Hippocampal formation (tissue), 2 donors: Measurements from ENCODE around the gene KLHDC7B.

Experiments used
- DNase-seq, 2 donors: peaks; one replicate each; lab custom pipeline; 2025; lab: John Stamatoyannopoulos, UW

Gene KLHDC7B

DNA sequence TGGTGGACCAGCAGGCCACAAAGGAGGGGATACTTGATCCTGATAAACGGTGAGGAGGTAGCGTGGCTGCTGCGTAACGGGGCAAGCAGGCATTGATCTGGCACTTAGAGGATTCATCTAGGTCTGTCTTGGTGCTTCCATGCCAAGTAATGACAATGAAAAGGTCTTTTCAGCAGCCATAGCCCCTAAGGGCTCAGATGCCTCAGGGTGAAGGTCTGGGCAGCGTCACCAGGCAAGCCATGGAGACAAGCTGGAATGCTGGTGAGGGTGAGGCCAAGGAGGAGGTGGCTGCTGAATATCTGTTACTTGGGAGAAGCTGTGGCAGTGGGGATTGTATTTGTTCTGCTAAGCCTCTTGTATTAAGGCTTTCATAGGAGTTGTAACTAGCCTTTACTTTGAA, 41.7 kb downstream of the KLHDC7B start:
- no peak for DNase-seq

DNA sequence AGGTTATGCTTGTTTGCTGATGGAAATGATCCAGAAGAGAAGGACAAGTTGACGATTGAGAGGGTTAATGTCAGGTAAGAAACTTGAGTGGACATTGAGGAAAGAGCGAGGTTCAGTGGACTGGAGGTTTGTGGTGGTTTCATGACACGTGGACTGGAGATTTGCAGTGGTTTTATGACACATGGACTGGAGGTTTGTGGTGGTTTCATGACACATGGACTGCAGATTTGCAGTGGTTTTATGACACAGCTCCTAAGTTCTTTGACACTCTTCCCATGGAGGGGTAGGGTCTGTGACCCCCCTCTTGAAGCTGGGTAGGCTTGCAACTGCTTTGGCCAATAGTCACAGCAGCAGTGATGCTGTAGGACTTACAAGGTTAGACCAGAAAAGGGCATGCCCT, 49.5 kb downstream of the KLHDC7B start:
- DNase-seq: no peak

DNA sequence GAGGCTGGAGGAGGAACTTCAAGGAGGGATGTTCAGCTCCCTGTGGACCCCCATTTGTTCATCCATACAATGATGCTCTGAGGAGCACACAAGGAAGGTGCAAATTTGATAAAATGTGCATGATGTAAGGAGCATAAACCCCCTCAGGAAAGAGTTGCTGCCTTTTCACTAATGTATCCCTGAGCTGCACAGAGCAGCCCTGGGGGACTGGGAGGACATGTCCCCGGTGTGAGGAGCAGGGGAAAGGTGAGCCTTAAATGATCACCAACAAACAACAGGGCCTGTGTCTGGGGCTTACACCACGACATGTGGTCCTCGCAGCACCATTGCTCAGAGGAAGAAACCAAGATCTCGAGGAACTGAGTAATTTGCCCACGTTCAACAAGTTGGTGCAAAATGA, 51.4 kb downstream of the KLHDC7B start:
- DNase-seq: no peak

DNA sequence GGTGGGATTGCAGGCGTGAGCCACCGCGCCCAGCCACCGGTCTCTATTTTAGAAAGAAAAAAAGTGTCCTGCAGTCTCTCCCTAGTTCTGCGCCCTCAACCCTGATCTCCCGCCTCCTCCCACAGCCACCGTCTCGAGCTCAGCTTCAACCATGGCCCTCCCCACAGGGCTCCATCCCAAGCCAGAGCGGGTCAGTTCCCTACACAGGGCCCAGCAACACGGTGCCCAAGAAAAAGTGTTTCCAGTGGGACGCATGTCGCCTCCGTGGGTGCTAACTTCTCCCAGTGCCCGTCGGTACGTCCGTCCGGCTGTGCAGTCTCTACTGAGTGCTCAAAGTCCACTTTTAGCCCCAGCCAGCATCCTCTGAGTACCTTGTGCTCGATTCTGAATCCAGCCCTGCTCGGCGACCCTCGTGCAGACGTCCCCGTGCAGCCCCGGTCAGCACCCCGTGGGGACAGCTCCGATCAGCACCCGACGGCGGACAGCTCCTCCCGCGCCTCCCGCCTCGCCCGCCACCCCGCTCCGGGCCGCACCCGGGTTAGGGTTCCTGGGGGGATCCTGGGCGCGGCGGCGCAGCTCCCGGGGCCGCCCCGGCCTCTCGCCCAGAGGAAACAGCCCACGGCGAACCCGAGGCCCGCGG, 54.2 kb downstream of the KLHDC7B start:
- no peak for DNase-seq

DNA sequence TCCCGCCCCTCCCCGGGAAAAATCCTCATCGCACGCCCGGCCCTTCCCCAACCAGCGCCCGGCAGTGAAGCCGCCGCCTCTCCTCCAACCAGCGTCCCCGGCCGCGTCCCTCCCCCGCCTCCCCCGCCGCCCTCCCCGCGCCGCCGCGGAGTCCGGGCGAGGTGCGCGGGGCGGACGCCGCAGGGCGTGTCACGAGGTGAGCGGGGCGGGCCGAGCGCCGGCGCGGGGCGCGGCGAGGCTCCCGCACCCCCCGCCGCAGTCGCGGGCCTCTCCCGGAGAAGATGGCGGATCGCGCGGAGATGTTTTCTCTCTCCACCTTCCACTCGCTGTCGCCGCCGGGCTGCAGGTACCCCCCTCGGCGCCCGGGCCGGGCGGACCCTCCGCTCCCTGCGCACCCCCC, 54.8 kb downstream of the KLHDC7B start, which contains the start of gene MAPK8IP2:
Gene MAPK8IP2, plus strand, starts transcription at position 256 of the 400 bp plus-strand sequence. Its CDS starts 26 bp downstream, at position 282.
- no peak for DNase-seq
